HG03280 (cell line): Measurements from ENCODE around the gene INPPL1.
"Not testable (repeated sequence)": the region's sequence is repeated elsewhere in the genome, so short reads cannot be mapped to it uniquely, and the experiment has no call there.

Source experiments
- ATAC-seq: cut with Tn5 transposase; IDR thresholded peaks from one replicate; pipeline ENCODE4 v1.9.1; 2021; ENCODE audit warnings: mild to moderate bottlenecking, moderate library complexity; ENCODE audit not compliant: unreplicated experiment

Gene INPPL1, protein sequence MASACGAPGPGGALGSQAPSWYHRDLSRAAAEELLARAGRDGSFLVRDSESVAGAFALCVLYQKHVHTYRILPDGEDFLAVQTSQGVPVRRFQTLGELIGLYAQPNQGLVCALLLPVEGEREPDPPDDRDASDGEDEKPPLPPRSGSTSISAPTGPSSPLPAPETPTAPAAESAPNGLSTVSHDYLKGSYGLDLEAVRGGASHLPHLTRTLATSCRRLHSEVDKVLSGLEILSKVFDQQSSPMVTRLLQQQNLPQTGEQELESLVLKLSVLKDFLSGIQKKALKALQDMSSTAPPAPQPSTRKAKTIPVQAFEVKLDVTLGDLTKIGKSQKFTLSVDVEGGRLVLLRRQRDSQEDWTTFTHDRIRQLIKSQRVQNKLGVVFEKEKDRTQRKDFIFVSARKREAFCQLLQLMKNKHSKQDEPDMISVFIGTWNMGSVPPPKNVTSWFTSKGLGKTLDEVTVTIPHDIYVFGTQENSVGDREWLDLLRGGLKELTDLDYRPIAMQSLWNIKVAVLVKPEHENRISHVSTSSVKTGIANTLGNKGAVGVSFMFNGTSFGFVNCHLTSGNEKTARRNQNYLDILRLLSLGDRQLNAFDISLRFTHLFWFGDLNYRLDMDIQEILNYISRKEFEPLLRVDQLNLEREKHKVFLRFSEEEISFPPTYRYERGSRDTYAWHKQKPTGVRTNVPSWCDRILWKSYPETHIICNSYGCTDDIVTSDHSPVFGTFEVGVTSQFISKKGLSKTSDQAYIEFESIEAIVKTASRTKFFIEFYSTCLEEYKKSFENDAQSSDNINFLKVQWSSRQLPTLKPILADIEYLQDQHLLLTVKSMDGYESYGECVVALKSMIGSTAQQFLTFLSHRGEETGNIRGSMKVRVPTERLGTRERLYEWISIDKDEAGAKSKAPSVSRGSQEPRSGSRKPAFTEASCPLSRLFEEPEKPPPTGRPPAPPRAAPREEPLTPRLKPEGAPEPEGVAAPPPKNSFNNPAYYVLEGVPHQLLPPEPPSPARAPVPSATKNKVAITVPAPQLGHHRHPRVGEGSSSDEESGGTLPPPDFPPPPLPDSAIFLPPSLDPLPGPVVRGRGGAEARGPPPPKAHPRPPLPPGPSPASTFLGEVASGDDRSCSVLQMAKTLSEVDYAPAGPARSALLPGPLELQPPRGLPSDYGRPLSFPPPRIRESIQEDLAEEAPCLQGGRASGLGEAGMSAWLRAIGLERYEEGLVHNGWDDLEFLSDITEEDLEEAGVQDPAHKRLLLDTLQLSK

DNA sequence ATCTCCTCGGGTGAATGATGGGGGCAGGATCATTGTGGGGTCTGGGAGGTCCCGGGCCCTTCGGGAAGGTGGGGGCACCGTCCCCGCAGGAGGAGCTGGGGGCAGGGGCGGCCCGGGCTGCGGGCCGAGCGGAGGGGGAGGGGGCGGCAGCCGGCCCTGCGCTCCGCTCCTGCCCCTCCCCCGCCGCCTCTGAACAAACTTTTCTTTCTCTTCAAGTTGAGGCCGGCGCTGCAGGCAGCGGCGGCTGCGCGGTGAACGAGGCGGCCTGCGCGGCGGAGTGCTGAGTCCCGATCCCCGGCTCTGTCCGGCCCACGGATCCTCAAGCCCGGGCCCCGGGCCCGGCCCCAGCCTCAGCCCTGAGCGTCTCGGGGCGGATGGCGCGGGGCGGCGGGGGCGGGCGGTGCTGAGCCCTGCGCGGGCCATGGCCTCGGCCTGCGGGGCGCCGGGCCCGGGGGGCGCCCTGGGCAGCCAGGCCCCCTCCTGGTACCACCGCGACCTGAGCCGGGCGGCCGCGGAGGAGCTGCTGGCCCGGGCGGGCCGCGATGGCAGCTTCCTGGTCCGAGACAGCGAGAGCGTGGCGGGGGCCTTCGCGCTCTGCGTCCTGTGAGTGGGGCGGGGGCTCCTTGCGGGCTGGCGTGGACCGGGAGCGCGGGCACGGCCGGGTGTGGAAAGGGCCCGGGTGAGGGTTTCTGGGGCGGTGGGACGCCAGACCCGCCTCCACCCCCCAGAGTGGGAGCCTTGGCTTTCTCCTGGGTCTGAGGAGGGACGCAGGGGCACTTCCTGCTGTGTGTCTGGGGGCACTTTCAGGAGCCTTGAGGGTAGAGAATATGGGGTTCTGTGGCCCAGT is at the start of gene INPPL1:
Gene INPPL1, plus strand, starts transcription at position 204 of the 847 bp plus-strand sequence. Its CDS starts 218 bp downstream, at position 422.
- ATAC-seq = no peak

DNA sequence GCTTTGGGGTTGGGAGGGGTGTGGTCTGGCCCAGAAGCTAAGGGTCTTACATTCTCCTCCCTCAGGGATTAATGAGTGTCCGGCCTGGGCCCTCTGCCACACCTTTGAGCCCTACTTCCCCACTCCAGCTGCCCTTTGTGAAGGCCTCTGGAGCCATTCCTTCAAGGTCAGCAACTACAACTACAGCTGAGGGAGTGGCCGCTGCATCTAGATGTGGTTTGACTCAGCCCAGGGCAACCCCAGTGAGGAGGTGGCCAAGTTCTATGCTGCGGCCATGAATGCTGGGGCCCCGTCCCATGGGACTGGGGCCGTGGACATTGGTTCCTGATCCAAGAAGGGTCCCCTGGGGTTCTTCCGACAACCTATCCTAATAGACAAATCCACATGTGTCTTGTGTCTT is 46.9 kb upstream of the INPPL1 start:
- ATAC-seq = no peak

DNA sequence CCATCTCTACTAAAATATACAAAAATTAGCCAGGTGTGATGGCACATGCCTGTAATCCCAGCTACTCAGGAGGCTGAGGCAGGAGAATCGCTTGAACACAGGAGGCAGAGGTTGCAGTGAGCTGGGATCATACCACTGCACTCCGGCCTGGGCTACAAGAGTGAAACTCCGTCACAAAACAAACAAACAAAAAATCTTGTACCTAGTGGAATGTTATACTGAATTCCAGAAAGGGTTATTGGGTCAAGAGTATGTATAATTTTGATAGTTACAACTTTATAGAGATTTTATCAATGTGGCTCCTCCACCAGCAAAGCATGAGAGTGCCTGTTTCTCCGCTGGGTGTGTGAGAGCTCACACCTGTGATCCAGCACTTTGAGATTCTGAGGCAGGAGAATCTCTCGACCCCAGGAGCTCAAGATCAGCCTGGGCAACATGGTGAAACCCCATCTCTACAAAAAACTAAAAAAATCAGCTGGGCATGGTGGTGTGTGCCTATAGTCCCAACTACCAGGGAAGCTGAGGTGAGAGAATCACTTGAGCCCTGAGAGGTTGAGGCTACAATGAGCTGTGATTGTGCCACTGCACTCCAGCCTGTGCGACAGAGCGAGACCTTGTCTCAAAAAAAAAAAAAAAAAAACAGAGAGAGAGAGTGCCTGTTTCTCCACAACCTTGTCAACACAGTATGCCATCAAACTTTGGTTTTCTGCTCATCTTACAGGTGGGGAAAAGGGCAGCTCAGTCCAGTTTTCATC is 45.3 kb upstream of the INPPL1 start:
- no peak for ATAC-seq

DNA sequence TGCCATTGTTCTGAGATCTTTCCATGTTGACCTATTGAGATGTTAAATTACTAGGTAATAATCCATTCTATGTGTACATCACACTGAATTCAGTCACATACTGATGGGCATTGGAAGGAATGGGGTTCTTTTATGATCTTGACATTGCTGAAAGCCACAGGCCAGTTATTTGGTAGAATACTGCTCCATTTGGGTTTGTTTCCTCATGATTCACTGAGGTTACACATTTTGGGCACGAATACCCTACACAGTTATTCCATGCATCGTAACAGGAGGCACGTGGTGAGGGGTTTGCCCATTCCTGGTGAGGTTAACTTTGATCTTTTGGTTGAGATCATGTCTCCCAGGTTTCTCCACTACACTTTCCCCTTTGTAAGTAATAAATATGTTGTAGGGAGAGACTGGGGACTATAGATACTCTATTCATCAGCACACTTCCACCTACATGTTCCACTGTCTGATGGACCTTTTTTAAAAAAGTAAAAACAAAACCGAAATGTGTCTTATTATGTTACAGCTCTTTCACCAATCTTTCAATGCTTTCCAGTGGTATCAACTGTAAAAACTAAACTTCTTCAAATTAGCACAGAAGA is 44.7 kb upstream of the INPPL1 start:
- no peak for ATAC-seq

DNA sequence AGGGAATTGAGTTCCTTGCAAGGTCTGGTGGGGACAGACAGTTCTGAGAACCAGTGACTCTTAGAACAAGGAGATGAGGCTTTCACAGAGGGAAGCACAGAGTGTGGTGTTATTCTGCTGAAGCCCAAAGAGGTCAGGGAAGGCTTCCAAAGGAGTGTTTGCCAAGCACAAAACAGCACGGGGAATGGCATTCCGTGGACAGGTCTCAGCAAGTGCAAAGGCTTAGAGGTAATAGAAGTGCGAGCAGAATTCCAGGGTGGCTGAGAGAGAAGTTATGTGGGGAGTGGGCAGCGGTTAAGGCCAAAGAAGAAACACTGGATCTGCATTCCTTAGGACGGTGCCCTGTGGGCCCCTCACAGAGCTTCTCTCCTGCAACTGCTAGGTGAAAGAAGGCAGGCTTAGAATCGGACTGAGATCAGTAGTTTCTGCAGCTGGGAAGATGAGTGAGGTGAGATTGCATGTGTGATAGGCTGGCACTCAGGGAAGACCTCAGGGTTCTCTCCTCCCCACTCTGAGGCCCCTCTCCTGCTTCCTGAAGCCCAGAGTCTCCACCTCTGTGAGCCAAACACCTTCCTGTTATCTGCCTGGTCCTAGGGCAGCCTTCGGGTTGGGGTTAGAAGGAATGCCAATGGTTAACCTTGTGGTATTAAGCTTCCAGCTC is 43.5 kb upstream of the INPPL1 start:
- not testable (repeated sequence) for ATAC-seq

DNA sequence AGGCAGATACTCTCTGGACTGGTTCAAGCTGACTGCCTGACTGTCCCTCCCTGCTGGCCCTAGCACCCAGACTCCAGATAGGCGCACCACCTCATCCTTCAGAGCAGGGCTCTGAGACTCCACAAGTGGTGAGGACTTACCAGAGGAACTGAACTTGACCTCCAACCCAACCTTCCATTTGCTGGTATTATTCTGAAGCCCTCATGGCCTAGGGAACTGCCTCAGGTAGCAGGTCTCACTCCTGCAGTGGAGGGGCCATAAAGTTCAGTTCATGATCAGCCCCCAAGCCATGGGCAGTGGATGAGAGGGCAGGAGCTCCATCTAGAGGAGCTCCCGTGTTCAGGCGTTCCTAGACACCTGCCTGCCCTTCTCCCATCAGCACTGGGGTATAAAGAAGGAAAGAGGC is 43.0 kb upstream of the INPPL1 start:
- not testable (repeated sequence) for ATAC-seq

DNA sequence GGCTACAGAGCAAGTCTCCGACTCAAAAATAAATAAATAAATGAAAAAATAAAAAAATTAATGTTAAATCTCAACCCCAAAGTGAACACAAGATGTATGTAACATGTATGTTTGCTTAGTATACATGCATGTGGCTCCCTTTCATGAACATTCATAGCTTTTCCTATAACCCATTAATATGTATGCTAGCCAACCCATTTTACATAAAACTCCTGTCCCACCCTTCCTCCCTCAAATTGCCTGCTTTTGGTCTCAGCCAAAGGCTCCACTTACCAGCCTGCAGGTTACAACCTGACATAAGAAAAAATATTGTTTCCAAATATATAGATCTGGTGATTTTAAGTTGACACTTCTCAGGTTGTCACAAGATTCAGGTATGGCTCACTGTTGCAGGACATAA is 36.3 kb upstream of the INPPL1 start:
- no peak for ATAC-seq

DNA sequence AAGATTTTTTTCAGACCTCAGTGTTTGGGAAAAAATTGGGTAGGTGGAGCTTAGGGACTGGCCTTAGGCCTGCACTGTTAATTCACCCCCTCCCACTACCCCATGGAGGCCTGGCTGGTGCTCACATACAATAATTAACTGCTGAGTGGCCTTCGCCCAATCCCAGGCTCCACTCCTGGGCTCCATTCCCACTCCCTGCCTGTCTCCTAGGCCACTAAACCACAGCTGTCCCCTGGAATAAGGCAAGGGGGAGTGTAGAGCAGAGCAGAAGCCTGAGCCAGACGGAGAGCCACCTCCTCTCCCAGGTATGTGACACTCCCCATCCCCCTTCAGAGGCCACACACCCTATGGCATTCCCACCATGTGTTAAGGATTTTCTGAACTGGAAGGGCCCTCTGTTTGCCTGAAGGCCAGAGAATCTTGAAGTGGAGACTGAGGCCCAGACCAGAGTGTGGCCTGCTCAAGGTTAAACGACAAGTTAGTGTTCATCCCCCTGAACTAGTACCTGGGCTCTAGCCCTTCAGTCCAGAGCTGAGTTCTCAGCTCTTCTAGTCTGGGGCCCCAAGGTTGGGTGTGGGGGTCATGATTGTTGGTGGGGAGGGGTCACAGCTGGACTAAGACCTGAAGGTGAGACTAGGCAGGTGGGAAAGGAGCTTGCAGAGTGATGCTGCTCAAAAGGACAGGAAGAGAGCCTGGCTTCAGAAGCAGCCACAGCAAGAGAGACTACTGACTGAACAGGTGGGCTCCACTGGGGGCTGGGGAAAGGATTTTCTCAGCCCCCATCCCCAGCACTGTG is 34.9 kb upstream of the INPPL1 start:
- ATAC-seq = no peak

DNA sequence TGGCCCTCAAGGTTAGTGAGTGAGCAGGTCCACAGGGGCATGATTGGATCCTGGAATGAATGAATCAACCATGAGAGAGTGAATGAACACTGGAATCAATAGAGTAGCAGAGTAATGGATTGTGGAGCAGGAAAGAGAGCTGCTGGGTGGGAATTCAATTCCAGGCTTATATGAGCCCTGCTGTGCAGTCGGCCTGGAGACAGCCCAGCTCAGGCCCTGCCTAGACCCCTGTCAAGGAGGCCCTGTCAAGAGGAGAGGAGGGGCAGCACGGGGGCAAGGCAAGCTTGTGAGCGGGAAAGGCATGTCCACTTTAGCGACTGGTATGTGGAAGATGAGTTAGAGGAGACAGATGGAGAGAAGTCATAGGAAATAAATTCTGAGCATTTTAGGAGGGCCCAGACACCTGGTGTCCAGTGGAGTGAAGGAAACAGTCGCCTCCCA is 33.9 kb upstream of the INPPL1 start:
- no peak for ATAC-seq

DNA sequence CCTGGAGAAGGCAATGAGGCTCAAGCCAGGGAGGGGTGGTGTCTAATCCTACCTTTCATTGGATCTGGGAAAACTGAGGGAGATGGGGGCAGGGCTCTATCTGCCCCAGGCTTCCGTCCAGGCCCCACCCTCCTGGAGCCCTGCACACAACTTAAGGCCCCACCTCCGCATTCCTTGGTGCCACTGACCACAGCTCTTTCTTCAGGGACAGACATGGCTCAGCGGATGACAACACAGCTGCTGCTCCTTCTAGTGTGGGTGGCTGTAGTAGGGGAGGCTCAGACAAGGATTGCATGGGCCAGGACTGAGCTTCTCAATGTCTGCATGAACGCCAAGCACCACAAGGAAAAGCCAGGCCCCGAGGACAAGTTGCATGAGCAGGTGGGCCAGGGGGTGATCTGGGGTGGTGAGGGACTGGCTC is 32.6 kb upstream of the INPPL1 start, which contains the start of gene FOLR1:
Gene FOLR1, plus strand, starts transcription at position 180 of the 421 bp plus-strand sequence. Its CDS starts 34 bp downstream, at position 214.
- no peak for ATAC-seq

DNA sequence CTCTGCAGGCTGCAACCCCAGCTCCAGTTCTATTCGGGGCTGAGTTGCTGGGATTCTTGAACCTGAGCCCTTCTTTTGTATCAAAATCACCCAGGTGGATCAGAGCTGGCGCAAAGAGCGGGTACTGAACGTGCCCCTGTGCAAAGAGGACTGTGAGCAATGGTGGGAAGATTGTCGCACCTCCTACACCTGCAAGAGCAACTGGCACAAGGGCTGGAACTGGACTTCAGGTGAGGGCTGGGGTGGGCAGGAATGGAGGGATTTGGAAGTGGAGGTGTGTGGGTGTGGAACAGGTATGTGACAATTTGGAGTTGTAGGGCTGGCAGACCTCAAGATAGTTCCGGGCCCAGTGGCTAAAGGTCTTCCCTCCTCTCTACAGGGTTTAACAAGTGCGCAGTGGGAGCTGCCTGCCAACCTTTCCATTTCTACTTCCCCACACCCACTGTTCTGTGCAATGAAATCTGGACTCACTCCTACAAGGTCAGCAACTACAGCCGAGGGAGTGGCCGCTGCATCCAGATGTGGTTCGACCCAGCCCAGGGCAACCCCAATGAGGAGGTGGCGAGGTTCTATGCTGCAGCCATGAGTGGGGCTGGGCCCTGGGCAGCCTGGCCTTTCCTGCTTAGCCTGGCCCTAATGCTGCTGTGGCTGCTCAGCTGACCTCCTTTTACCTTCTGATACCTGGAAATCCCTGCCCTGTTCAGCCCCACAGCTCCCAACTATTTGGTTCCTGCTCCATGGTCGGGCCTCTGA is 28.9 kb upstream of the INPPL1 start:
- no peak for ATAC-seq

DNA sequence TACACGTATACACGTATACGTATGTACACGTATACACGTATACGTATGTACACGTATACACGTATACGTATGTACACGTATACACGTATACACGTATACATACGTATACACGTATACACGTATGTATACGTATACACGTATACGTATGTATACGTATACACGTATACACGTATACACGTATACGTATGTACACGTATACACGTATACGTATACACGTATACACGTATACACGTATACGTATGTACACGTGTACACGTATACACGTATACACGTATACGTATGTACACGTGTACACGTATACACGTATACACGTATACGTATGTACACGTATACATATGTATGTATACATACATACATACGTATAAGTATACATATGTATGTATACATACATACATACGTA is 23.1 kb upstream of the INPPL1 start:
- not testable (repeated sequence) for ATAC-seq

DNA sequence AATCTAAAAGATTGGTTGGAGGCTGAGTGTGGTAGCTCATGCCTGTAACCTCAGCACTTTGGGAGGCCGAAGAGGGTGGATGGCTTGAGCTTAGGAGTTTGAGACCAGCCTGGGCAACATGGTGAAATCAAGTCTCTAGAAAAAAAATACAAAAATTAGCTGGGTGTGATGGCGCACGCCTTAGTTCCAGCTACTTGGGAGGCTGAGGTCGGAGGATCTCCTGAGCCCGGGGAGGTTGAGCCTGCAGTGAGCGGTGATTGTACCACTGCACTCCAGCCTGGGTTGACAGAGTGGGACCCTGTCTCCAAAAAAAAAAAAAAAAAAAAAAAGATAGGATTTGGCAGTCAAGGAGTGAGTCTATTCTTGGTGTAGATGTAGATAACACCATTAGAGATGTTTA is 22.0 kb upstream of the INPPL1 start:
- no peak for ATAC-seq

DNA sequence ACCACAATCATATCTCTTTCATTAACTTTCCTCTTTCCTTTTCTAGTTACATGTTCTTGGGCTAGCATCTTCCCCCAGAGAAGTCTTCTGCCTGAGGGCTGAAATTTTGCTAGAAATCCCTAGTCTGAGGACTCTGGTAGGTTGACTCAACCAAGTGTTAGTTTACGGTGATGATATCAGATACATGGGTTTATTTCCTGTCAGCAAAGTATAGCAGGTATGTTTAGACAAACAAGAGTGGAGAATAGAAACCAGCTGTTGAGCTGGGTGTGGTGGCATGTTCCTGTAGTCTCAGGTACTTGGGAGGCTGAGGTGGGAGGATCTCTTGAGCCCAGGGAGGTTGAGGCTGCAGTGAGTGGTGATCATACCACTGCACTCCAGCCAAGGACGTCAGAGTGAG is 21.4 kb upstream of the INPPL1 start:
- ATAC-seq = no peak

DNA sequence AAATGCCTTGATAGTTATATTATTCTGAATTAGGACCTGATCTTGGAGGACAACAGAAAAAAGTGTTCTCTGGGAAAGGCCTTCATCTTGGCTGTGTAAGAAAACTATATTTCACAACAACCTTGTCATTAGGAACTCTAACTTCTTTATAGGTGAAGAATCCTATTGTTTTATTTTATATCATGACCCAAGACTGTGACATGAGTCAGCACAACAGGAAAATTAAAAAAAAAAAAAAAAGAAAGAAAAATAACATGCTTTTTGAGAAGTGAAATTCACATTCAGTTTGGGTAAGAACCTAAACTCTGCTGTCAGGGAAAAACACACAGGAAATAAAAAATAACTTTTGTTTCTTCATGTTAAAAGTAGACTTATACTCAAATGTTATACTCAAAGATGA is 19.7 kb upstream of the INPPL1 start:
- ATAC-seq = no peak

DNA sequence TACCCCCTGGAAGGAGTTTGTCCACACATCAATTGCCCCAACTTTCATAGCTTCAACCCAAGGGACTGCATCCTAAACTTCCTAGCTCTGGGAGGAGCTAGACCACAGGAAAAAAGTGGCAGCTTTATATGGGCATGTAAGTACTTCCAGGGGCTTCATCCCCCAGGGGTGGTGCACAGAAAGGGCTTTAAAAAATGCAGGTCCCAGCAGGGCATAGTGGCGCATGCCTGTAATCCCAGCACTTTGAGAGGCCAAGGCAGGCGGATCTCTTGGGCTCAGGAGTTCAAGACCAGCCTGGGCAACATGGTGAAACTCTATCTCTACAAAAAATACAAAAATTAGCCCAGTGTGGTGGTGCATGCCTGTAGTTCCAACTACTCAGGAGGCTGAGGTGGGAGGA is 17.8 kb upstream of the INPPL1 start:
- ATAC-seq = not testable (repeated sequence)

DNA sequence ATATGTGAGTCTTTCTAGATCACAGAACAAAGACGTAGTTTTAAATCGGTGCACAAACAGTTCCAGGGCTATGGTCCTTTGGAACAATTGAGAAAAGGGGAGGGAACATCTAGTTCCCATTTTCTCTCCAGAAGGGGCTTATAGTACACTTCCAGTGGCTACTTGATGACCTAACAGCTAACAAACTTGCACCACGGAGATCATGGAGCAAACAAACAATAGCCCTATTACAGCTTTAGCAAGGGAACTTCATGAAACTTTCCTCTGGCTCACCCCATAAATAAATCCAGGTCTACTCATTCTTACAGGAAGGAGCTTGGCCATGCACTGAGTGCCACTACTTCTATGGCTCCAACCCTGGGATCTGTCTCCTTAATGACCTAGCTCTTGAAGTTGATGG is 16.3 kb upstream of the INPPL1 start:
- ATAC-seq = no peak
